Measurements from ENCODE around the gene C9orf50.

C9orf50 gene

GRCh38 chr9:129655696-129656095 lies 34.8 kb upstream of the C9orf50 start:
- Histone ChIP-seq H3K36me3 (ENCODE audit: insufficient read depth, low read length) (no peaks in the 10 kb centered on the region), H3K27me3 (ENCODE audit: insufficient read depth, low read length) (peaks cover 11% of the 10 kb centered on the region), H3K9me3 (ENCODE audit: low read length) (no peaks in the 10 kb centered on the region), H2AFZ (ENCODE audit: low read depth, low read length) (no peak overlapping the region), H3K4me1 (ENCODE audit: insufficient read depth, low read length) (peaks cover 6% of the 10 kb centered on the region), H3K4me3 (ENCODE audit: low read length) (no peak overlapping the region)

- H3K4me3 ChIP-seq (ENCODE audit: low read length), result no peak overlapping the region
These were observed 34.3 kb upstream of the C9orf50 start for GRCh38 chr9:129655154-129655553.

GRCh38 chr9:129654554-129655040 lies 33.7 kb upstream of the C9orf50 start:
- Histone ChIP-seq H3K4me3 (ENCODE audit: low read length) (no peak overlapping the region), H2AFZ (ENCODE audit: low read depth, low read length) (no peak overlapping the region), H3K27me3 (ENCODE audit: insufficient read depth, low read length) (peaks cover 15% of the 10 kb centered on the region), H3K36me3 (ENCODE audit: insufficient read depth, low read length) (no peaks in the 10 kb centered on the region), H3K9me3 (ENCODE audit: low read length) (no peaks in the 10 kb centered on the region), H3K4me1 (ENCODE audit: insufficient read depth, low read length) (peaks cover 11% of the 10 kb centered on the region)

More at GRCh38 chr9:129655154-129655553, 34.3 kb upstream of the C9orf50 start:
- Histone ChIP-seq H2AFZ (ENCODE audit: low read depth, low read length) (no peak overlapping the region), H3K36me3 (ENCODE audit: insufficient read depth, low read length) (no peaks in the 10 kb centered on the region), H3K4me1 (ENCODE audit: insufficient read depth, low read length) (peaks cover 6% of the 10 kb centered on the region), H3K27me3 (ENCODE audit: insufficient read depth, low read length) (peaks cover 15% of the 10 kb centered on the region), H3K9me3 (ENCODE audit: low read length) (no peaks in the 10 kb centered on the region)

- H2AFZ ChIP-seq (ENCODE audit: low read depth, low read length), result no peak overlapping the region
- H3K9me3 ChIP-seq (ENCODE audit: low read length), result no peaks in the 10 kb centered on the region
- H3K36me3 ChIP-seq (ENCODE audit: insufficient read depth, low read length), result no peaks in the 10 kb centered on the region
- H3K4me1 ChIP-seq (ENCODE audit: insufficient read depth, low read length), result peaks cover 11% of the 10 kb centered on the region
- H3K4me3 ChIP-seq (ENCODE audit: low read length), result no peak overlapping the region
- H3K27me3 ChIP-seq (ENCODE audit: insufficient read depth, low read length), result peaks cover 20% of the 10 kb centered on the region
These were observed 33.1 kb upstream of the C9orf50 start for GRCh38 chr9:129653823-129654553.

GRCh38 chr9:129650680-129651235 lies 29.9 kb upstream of the C9orf50 start:
- Histone ChIP-seq H3K9me3 (ENCODE audit: low read length) (no peaks in the 10 kb centered on the region), H2AFZ (ENCODE audit: low read depth, low read length) (no peak overlapping the region), H3K4me1 (ENCODE audit: insufficient read depth, low read length) (peaks cover 16% of the 10 kb centered on the region), H3K36me3 (ENCODE audit: insufficient read depth, low read length) (no peaks in the 10 kb centered on the region), H3K4me3 (ENCODE audit: low read length) (no peak overlapping the region), H3K27me3 (ENCODE audit: insufficient read depth, low read length) (peaks cover 17% of the 10 kb centered on the region)

- Histone ChIP-seq H3K4me1 (ENCODE audit: insufficient read depth, low read length) (peaks cover 16% of the 10 kb centered on the region), H3K4me3 (ENCODE audit: low read length) (no peak overlapping the region), H2AFZ (ENCODE audit: low read depth, low read length) (no peak overlapping the region), H3K27me3 (ENCODE audit: insufficient read depth, low read length) (peaks cover 14% of the 10 kb centered on the region), H3K9me3 (ENCODE audit: low read length) (no peaks in the 10 kb centered on the region), H3K36me3 (ENCODE audit: insufficient read depth, low read length) (no peaks in the 10 kb centered on the region)
These were observed 29.1 kb upstream of the C9orf50 start for GRCh38 chr9:129649726-129650679.

GRCh38 chr9:129648764-129649115 lies 27.8 kb upstream of the C9orf50 start:
- peaks cover 14% of the 10 kb centered on the region for H3K27me3 ChIP-seq (ENCODE audit: insufficient read depth, low read length)
- H3K4me1 ChIP-seq (ENCODE audit: insufficient read depth, low read length), result peaks cover 11% of the 10 kb centered on the region
- H3K36me3 ChIP-seq (ENCODE audit: insufficient read depth, low read length), result no peaks in the 10 kb centered on the region
- H3K4me3 ChIP-seq (ENCODE audit: low read length), result no peak overlapping the region
- no peak overlapping the region for H2AFZ ChIP-seq (ENCODE audit: low read depth, low read length)
- H3K9me3 ChIP-seq (ENCODE audit: low read length), result no peaks in the 10 kb centered on the region

- no peak overlapping the region for H2AFZ ChIP-seq (ENCODE audit: low read depth, low read length)
- no peaks in the 10 kb centered on the region for H3K9me3 ChIP-seq (ENCODE audit: low read length)
- no peak overlapping the region for H3K4me3 ChIP-seq (ENCODE audit: low read length)
- peaks cover 14% of the 10 kb centered on the region for H3K27me3 ChIP-seq (ENCODE audit: insufficient read depth, low read length)
- H3K36me3 ChIP-seq (ENCODE audit: insufficient read depth, low read length), result no peaks in the 10 kb centered on the region
- H3K4me1 ChIP-seq (ENCODE audit: insufficient read depth, low read length), result peaks cover 11% of the 10 kb centered on the region
These were observed 27.3 kb upstream of the C9orf50 start for GRCh38 chr9:129648092-129648763.

GRCh38 chr9:129647635-129648034 lies 26.7 kb upstream of the C9orf50 start:
- Histone ChIP-seq H3K36me3 (ENCODE audit: insufficient read depth, low read length) (no peaks in the 10 kb centered on the region), H3K4me3 (ENCODE audit: low read length) (no peak overlapping the region), H3K9me3 (ENCODE audit: low read length) (no peaks in the 10 kb centered on the region), H3K27me3 (ENCODE audit: insufficient read depth, low read length) (peaks cover 14% of the 10 kb centered on the region), H3K4me1 (ENCODE audit: insufficient read depth, low read length) (peaks cover 11% of the 10 kb centered on the region), H2AFZ (ENCODE audit: low read depth, low read length) (no peak overlapping the region)

GRCh38 chr9:129646654-129647053 lies 25.8 kb upstream of the C9orf50 start:
- H3K27me3 ChIP-seq (ENCODE audit: insufficient read depth, low read length), result peaks cover 14% of the 10 kb centered on the region
- H3K4me3 ChIP-seq (ENCODE audit: low read length), result no peak overlapping the region
- H3K4me1 ChIP-seq (ENCODE audit: insufficient read depth, low read length), result peaks cover 12% of the 10 kb centered on the region
- no peaks in the 10 kb centered on the region for H3K36me3 ChIP-seq (ENCODE audit: insufficient read depth, low read length)
- no peak overlapping the region for H2AFZ ChIP-seq (ENCODE audit: low read depth, low read length)
- no peaks in the 10 kb centered on the region for H3K9me3 ChIP-seq (ENCODE audit: low read length)

GRCh38 chr9:129646252-129646651 lies 25.4 kb upstream of the C9orf50 start:
- H3K27me3 ChIP-seq (ENCODE audit: insufficient read depth, low read length), result peaks cover 14% of the 10 kb centered on the region
- H3K36me3 ChIP-seq (ENCODE audit: insufficient read depth, low read length), result no peaks in the 10 kb centered on the region

GRCh38 chr9:129644902-129645301 lies 24.0 kb upstream of the C9orf50 start:
- peaks cover 6% of the 10 kb centered on the region for H3K27me3 ChIP-seq (ENCODE audit: insufficient read depth, low read length)
- H2AFZ ChIP-seq (ENCODE audit: low read depth, low read length), result no peak overlapping the region
- no peaks in the 10 kb centered on the region for H3K9me3 ChIP-seq (ENCODE audit: low read length)
- peaks cover 20% of the 10 kb centered on the region for H3K4me1 ChIP-seq (ENCODE audit: insufficient read depth, low read length)
- no peaks in the 10 kb centered on the region for H3K36me3 ChIP-seq (ENCODE audit: insufficient read depth, low read length)
- H3K4me3 ChIP-seq (ENCODE audit: low read length), result no peak overlapping the region

More at GRCh38 chr9:129646252-129646651, 25.4 kb upstream of the C9orf50 start:
- Histone ChIP-seq H3K9me3 (ENCODE audit: low read length) (no peaks in the 10 kb centered on the region), H2AFZ (ENCODE audit: low read depth, low read length) (no peak overlapping the region), H3K4me3 (ENCODE audit: low read length) (no peak overlapping the region), H3K4me1 (ENCODE audit: insufficient read depth, low read length) (peaks cover 14% of the 10 kb centered on the region)
